ENCODE measurements around the gene ZNF860. TPM values are rescaled to one million over a fixed set of nuclear protein-coding genes. Genes with fewer than 3 reads are reported as not detected.

ZNF860 gene
- total and polyA plus RNA-seq, 2 donors (not counting 3 experiments of a cell fraction or from before 2014, with no cell fraction given), result 0.19 to 0.73 TPM

DNA sequence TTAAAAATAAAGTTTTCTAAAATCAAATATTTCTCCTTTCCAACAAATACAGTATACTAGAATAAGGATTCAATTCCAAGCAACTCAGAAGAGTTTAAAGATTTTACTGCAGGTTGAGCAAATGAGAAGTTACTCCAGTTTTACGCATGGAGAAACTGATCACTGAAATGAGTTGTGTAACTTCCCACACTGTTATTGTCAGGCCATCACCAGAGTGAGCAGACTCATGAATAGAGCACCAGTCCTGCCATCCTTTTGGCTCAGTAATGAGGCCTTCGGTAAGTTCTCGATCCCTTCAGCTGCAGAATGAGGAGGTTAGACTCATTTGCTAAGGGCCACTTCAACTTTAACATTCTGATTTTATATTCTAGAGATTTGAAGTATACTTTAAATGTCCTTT lies 48.6 kb upstream of the ZNF860 start:
- no peaks in the 10 kb centered on the region for H3K27me3 ChIP-seq (ENCODE audit: control insufficient read depth in 2 of 2, insufficient read depth in 2 of 2, low read length in 2 of 2)
- no peak overlapping the region for H3K4me2 ChIP-seq (ENCODE audit: insufficient read depth, low read length)
- no peaks in the 10 kb centered on the region for H3K9me3 ChIP-seq (replicated peaks; ENCODE audit: control insufficient read depth, insufficient read depth, low read length)
- no peak overlapping the region for H3K27ac ChIP-seq (ENCODE audit: insufficient read depth, low read depth, low read length)
- dilution Hi-C loops (cut with MboI; ENCODE audit: extremely low pct_ligation_motif_present, low sequenced_read_pairs), result no loop called here
- FAIRE-seq, result no peak
- no peaks in the 10 kb centered on the region for H4K20me1 ChIP-seq (replicated peaks; ENCODE audit: control insufficient read depth, extremely low read depth, insufficient read depth, low read length)
- H3K79me2 ChIP-seq (ENCODE audit: control insufficient read depth, insufficient read depth, low read length), result peaks cover 3% of the 10 kb centered on the region
- H3K9me1 ChIP-seq (replicated peaks; ENCODE audit: control insufficient read depth, extremely low read depth, insufficient read depth, low read length), result no peaks in the 10 kb centered on the region
- no TSS peak for BruUV-seq (replicated peaks)
- no peak overlapping the region for H3K9ac ChIP-seq (replicated peaks; ENCODE audit: extremely low read depth, insufficient read depth, low read length)
- TF ChIP-seq GATA2 (IDR thresholded peaks at IDR 0.05; ENCODE audit: insufficient read depth, insufficient read length, low read depth, low read length) (no peak), POLR2A (IDR thresholded peaks at IDR 0.05; ENCODE audit: low read depth, low read length) (no peak), JUN (IDR thresholded peaks at IDR 0.05; ENCODE audit: borderline replicate concordance, insufficient read depth, insufficient read length, low read depth) (no peak), MYC (IDR thresholded peaks at IDR 0.05; ENCODE audit: low read depth, low read length) (no peak), FOS (IDR thresholded peaks at IDR 0.05; ENCODE audit: borderline replicate concordance, insufficient read depth, low read length) (no peak), POLR2AphosphoS5 (IDR thresholded peaks at IDR 0.05; ENCODE audit: insufficient read depth, low read depth, low read length) (no peak), EZH2 (IDR thresholded peaks at IDR 0.05; ENCODE audit: borderline replicate concordance, low read depth, low read length, severe bottlenecking) (no peak)
- TF ChIP-seq, protein P1, sequence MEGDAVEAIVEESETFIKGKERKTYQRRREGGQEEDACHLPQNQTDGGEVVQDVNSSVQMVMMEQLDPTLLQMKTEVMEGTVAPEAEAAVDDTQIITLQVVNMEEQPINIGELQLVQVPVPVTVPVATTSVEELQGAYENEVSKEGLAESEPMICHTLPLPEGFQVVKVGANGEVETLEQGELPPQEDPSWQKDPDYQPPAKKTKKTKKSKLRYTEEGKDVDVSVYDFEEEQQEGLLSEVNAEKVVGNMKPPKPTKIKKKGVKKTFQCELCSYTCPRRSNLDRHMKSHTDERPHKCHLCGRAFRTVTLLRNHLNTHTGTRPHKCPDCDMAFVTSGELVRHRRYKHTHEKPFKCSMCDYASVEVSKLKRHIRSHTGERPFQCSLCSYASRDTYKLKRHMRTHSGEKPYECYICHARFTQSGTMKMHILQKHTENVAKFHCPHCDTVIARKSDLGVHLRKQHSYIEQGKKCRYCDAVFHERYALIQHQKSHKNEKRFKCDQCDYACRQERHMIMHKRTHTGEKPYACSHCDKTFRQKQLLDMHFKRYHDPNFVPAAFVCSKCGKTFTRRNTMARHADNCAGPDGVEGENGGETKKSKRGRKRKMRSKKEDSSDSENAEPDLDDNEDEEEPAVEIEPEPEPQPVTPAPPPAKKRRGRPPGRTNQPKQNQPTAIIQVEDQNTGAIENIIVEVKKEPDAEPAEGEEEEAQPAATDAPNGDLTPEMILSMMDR (IDR thresholded peaks at IDR 0.05; ENCODE audit: extremely low read depth in 1 of 2, insufficient read depth in 1 of 2, low read depth in 1 of 2, low read length in 2 of 2), result no peak
- TF ChIP-seq, protein P2, sequence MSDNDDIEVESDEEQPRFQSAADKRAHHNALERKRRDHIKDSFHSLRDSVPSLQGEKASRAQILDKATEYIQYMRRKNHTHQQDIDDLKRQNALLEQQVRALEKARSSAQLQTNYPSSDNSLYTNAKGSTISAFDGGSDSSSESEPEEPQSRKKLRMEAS (IDR thresholded peaks at IDR 0.05; ENCODE audit: insufficient read depth, insufficient read length), result no peak
- H3K4me1 ChIP-seq (ENCODE audit: control insufficient read depth, extremely low read depth, insufficient read depth, low read length), result peaks cover 6% of the 10 kb centered on the region
- ChIA-PET CTCF (no interaction called here), POLR2A (no interaction called here)
- intact Hi-C loops (cut with micrococcal nuclease), result no loop called here
- no peak overlapping the region for H3K4me3 ChIP-seq (replicated peaks in 1 of 3; ENCODE audit: insufficient read depth in 1 of 3, low read depth in 1 of 3, low read length in 3 of 3)
- no peak for DNase-seq (ENCODE audit: low read depth, low spot score)
- H2AFZ ChIP-seq (ENCODE audit: low read depth, low read length), result no peak overlapping the region
- H3K36me3 ChIP-seq (ENCODE audit: control insufficient read depth in 2 of 2, extremely low read depth in 1 of 2, insufficient read depth in 2 of 2, low read length in 2 of 2), result no peaks in the 10 kb centered on the region

Data from endothelial cell of umbilical vein (primary cell).